Measurements from ENCODE around the gene RTL10.

- TF ChIP-seq BHLHE40 (IDR thresholded peaks at IDR 0.05; ENCODE audit: borderline replicate concordance): no peak
- TF ChIP-seq ZNF384 (IDR thresholded peaks at IDR 0.05): no peak
- no peak for TF ChIP-seq SP1 (IDR thresholded peaks at IDR 0.05)
Observed at GRCh38 chr22:19841641-19842392, 12.9 kb downstream of the RTL10 start.

Data from HEK293T (cell line).